GM12878 (cell line): ENCODE data around the gene TECTA. TPM values are rescaled to one million over a fixed set of nuclear protein-coding genes. Genes with fewer than 3 reads are reported as not detected.

Source experiments
- ATAC-seq: fragments of 200-7000 bp; cut with Tn5 transposase; 3 replicates; pipeline ENCODE4 v1.9.1; 2020; ENCODE audit warnings: mild to moderate bottlenecking, moderate library complexity
- Bru-seq: library from RNA; stranded (reverse); fragments of 400-500 nt; gene quantifications from one replicate; lab custom pipeline; 2021; lab: Mats Ljungman, UMichigan
- BruChase-seq, 2 experiments: library from RNA; stranded (reverse); fragments of 400-500 nt; gene quantifications; one replicate each; lab custom pipeline; 2021; lab: Mats Ljungman, UMichigan
- BruUV-seq: library from RNA; stranded (reverse); fragments of 400-500 nt; replicated peaks from 2 replicates; lab custom pipeline; 2021; lab: Mats Ljungman, UMichigan
- CTCF ChIA-PET: fragments of 300-600 bp; sonication (Branson Sonifier 250); formaldehyde crosslinking; extraction: SDS; loops from one replicate; lab custom pipeline; 2021; ENCODE audit warnings: inconsistent platforms; lab: Yijun Ruan, JAX
- POLR2A ChIA-PET: fragments of 350-600 bp; formaldehyde crosslinking; extraction: SDS; loops from one replicate; lab custom pipeline; 2021; ENCODE audit warnings: inconsistent platforms; lab: Charles Lee
- RAD21 ChIA-PET: fragments of 300-600 bp; sonication (Branson Sonifier 250); formaldehyde crosslinking; loops from one replicate; lab custom pipeline; 2023; ENCODE audit warnings: antibody characterized with exemption; ENCODE audit not compliant: unreplicated experiment; lab: Charles Lee
- SMC1A ChIA-PET: fragments of 300-600 bp; sonication (Branson Sonifier 250); formaldehyde crosslinking; loops from one replicate; lab custom pipeline; 2023; ENCODE audit not compliant: unreplicated experiment, uncharacterized antibody; lab: Charles Lee
- DNase-seq: peaks from one replicate; pipeline ENCODE4 v3.0.0-alpha.2; 2011; ENCODE audit warnings: low read depth, low spot score
- FAIRE-seq: peaks from 3 replicates; lab custom pipeline; 2011; peaks lifted over from hg19 to GRCh38; lab: Jason Lieb, UNC
- H2AFZ ChIP-seq: 2 replicates; pipeline ENCODE4 v1.6.0; 2011; ENCODE audit warnings: low read depth, low read length, control low read depth; ENCODE audit not compliant: control insufficient read depth
- H3K27ac ChIP-seq: 2 replicates; pipeline ENCODE4 v1.5.1; 2011; ENCODE audit warnings: control low read depth; ENCODE audit not compliant: control insufficient read depth, insufficient read depth
- H3K27me3 ChIP-seq, 2 experiments: replicated peaks in 1 of 2; 2 replicates each; pipeline versions ENCODE4 v1.6.0 to v1.6.1; 2011; ENCODE audit warnings: low read length in 1 of 2; ENCODE audit not compliant: control insufficient read depth in 2 of 2, insufficient read depth in 2 of 2
- H3K36me3 ChIP-seq, 2 experiments: 2 replicates each; pipeline ENCODE4 v1.5.1; 2011; ENCODE audit warnings: low read length in 1 of 2; ENCODE audit not compliant: control insufficient read depth in 2 of 2, insufficient read depth in 2 of 2
- H3K4me1 ChIP-seq: 2 replicates; pipeline ENCODE4 v1.6.1; 2011; ENCODE audit warnings: mild to moderate bottlenecking, low read length, moderate library complexity, mixed read lengths; ENCODE audit not compliant: control insufficient read depth, insufficient read depth
- H3K4me2 ChIP-seq: 2 replicates; pipeline ENCODE4 v1.6.0; 2011; ENCODE audit warnings: control low read depth; ENCODE audit not compliant: control insufficient read depth, insufficient read depth
- H3K4me3 ChIP-seq: fragments of 200-600 bp; sonication (generic); 2 replicates; pipeline ENCODE4 v1.5.1; 2016
- H3K79me2 ChIP-seq: 2 replicates; pipeline ENCODE4 v1.6.0; 2011; ENCODE audit warnings: low read length; ENCODE audit not compliant: control insufficient read depth, insufficient read depth
- H3K9ac ChIP-seq: 2 replicates; pipeline ENCODE4 v1.8.0; 2011; ENCODE audit warnings: low read length, control low read depth, mixed read lengths; ENCODE audit not compliant: control insufficient read depth, insufficient read depth
- H3K9me3 ChIP-seq: replicated peaks from 3 replicates; pipeline ENCODE4 v1.5.1; 2011; ENCODE audit warnings: mild to moderate bottlenecking, low read length; ENCODE audit not compliant: control insufficient read depth, insufficient read depth
- H4K20me1 ChIP-seq: 2 replicates; pipeline ENCODE4 v1.6.0; 2011; ENCODE audit not compliant: control insufficient read depth, insufficient read depth
- NR2C2 ChIP-seq: IDR thresholded peaks from 2 replicates; pipeline ENCODE4 v1.6.1; 2011; ENCODE audit warnings: borderline replicate concordance, low read depth; ENCODE audit not compliant: control insufficient read depth, insufficient read length
- WGBS: methylation state at CpG from one replicate; pipeline ENCODE4 v1.1.6; 2016; ENCODE audit warnings: low lambda C conversion rate; ENCODE audit not compliant: insufficient replicate concordance, insufficient coverage; ENCODE audit errors: missing lambda C conversion rate; 5-methylcytosine and 5-hydroxymethylcytosine counted together
- in situ Hi-C: fragments of 300-500 bp; cut with MboI; formaldehyde crosslinking; loops from 9 replicates; pipeline ENCODE4 v1.14.3; 2018; ENCODE audit warnings: mixed read lengths
- intact Hi-C: fragments of 100-400 bp; cut with micrococcal nuclease; formaldehyde crosslinking; loops from one replicate; pipeline ENCODE4 v1.14.2; 2022; ENCODE audit not compliant: unreplicated experiment
- long read RNA-seq, 2 experiments: library from polyadenylated mRNA; unstranded; transcript quantifications; one replicate each; pipeline ENCODE4 v2.0.0, GENCODE V29; 2019 to 2020
- polyA minus RNA-seq, 3 experiments: library from RNA; depleted of rRNA, polyadenylated mRNA; stranded (reverse); fragments of >200 nt; gene quantifications; 2 replicates each; pipeline ENCODE4 v1.2.3, GENCODE V29; 2011
- polyA plus RNA-seq, 11 experiments: library from polyadenylated mRNA; depleted of rRNA in 4 of 11; unstranded in 6 of 11; stranded (reverse) in 5 of 11; fragments of >200 nt; fragmentation: Nextera tagmentation in 4 of 11; fragmentation: Illumina TruSeq in 1 of 11; extraction: Ambion mirVana in 4 of 11; extraction: Trizol in 1 of 11; gene quantifications; 1 replicate in 1 of 11; 2 replicates in 10 of 11; pipeline versions ENCODE4 v1.2.1 to v1.2.3, GENCODE V29; 2011 to 2016; ENCODE audit warnings: inconsistent platforms in 2 of 11, missing spikeins in 2 of 11, low read depth in 1 of 11
- total RNA-seq, 4 experiments: library from RNA; depleted of rRNA in 3 of 4; stranded (reverse); fragments of >200 nt in 3 of 4; fragmentation: Illumina TruSeq in 1 of 4; extraction: Trizol in 1 of 4; gene quantifications; 2 replicates each; pipeline versions ENCODE4 v1.2.1 to v1.2.3, GENCODE V29; 2013 to 2021

The TECTA gene, protein sequence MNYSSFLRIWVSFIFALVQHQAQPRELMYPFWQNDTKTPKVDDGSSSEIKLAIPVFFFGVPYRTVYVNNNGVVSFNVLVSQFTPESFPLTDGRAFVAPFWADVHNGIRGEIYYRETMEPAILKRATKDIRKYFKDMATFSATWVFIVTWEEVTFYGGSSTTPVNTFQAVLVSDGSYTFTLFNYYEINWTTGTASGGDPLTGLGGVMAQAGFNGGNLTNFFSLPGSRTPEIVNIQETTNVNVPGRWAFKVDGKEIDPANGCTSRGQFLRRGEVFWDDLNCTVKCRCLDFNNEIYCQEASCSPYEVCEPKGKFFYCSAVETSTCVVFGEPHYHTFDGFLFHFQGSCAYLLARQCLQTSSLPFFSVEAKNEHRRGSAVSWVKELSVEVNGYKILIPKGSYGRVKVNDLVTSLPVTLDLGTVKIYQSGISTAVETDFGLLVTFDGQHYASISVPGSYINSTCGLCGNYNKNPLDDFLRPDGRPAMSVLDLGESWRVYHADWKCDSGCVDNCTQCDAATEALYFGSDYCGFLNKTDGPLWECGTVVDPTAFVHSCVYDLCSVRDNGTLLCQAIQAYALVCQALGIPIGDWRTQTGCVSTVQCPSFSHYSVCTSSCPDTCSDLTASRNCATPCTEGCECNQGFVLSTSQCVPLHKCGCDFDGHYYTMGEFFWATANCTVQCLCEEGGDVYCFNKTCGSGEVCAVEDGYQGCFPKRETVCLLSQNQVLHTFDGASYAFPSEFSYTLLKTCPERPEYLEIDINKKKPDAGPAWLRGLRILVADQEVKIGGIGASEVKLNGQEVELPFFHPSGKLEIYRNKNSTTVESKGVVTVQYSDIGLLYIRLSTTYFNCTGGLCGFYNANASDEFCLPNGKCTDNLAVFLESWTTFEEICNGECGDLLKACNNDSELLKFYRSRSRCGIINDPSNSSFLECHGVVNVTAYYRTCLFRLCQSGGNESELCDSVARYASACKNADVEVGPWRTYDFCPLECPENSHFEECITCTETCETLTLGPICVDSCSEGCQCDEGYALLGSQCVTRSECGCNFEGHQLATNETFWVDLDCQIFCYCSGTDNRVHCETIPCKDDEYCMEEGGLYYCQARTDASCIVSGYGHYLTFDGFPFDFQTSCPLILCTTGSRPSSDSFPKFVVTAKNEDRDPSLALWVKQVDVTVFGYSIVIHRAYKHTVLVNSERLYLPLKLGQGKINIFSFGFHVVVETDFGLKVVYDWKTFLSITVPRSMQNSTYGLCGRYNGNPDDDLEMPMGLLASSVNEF (N-terminal part only)
- total RNA-seq (2013; cell fraction: nucleolus; rRNA removed), result 0.88 and 0.98 TPM in 2 replicates
- total RNA-seq (2014; rRNA removed), result 0.05 and 0.06 TPM in 2 replicates
- total RNA-seq (2014; rRNA removed; fragmentation: Illumina TruSeq; extraction: Trizol), result 0.04 and 0.05 TPM in 2 replicates
- total RNA-seq (2021), result 0.05 and 0.11 TPM in 2 replicates
- polyA plus RNA-seq (2011; ENCODE audit: low read depth), result 0.08 TPM
- polyA plus RNA-seq (2011; rRNA removed), result 0.14 and 0.20 TPM in 2 replicates
- polyA plus RNA-seq (2011; cell fraction: cytosol; rRNA removed), result 0.23 and 0.30 TPM in 2 replicates
- 0.67 and 1.0 TPM in 2 replicates for polyA plus RNA-seq (2011; cell fraction: nucleus; rRNA removed)
- polyA plus RNA-seq (2012), result 0.07 and 0.10 TPM in 2 replicates
- polyA plus RNA-seq (2014; fragmentation: Illumina TruSeq; extraction: Trizol), result 0.12 and 0.16 TPM in 2 replicates
- under 1 TPM in 1 of 2 experiments, not detected in 1; under 0.01 TPM for polyA plus RNA-seq (2014; fragmentation: Nextera tagmentation; extraction: Ambion mirVana)
- polyA plus RNA-seq (2014; rRNA removed), result 0.13 and 0.58 TPM in 2 replicates
- polyA plus RNA-seq (2016; fragmentation: Nextera tagmentation; extraction: Ambion mirVana), result under 1 TPM; 0.03 to 0.04 TPM
- polyA minus RNA-seq (2011; rRNA and poly(A)+ RNA removed), result 0.29 and 0.41 TPM in 2 replicates
- not detected in 2 replicates for polyA minus RNA-seq (2011; cell fraction: cytosol; rRNA and poly(A)+ RNA removed)
- 0.48 and 0.57 TPM in 2 replicates for polyA minus RNA-seq (2011; cell fraction: nucleus; rRNA and poly(A)+ RNA removed)
- percentile 22 among the genes with signal in this experiment for Bru-seq, nascent RNA
- BruChase-seq, experiment 1, labeled RNA remaining after a 6-hour chase, result percentile 20 among the genes with signal in this experiment
- BruChase-seq, experiment 2, labeled RNA remaining after a 2-hour chase, result percentile 21 among the genes with signal in this experiment
- long read RNA-seq, experiment 1, result 0 reads
- long read RNA-seq, experiment 2, result 0 reads

DNA sequence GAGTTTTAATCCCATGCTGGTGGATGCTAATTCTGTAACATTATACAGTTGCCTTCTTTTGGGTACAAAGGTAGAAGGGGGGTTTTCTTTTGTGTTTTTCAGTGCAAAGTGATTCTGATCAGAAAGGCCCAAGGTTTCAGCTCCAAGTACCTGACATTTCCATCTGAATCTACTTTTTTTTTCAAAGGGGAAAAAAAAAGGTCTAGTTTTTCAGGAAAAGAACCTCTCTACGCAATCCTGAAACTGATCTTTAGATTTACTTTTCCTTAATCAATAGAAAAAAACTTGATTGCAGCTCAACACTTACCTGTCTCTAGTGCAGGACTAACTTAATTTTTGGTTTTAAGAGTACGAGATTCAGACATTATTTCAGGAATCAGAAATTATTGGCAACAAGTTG, at the start of gene TECTA:
TECTA (plus strand) TSS at position 301 of the 400 bp plus-strand sequence. CDS start 1,423 bp downstream, outside the sequence.
- no peak within 1 kb of the TSS for H2AFZ ChIP-seq
- WGBS, result 0% methylated on average over 2 of the region's 2 CpGs
- DNase-seq (no peak), FAIRE-seq (no peak), ATAC-seq (no peak)
- intact Hi-C loops, result no loop called here
- ChIA-PET SMC1A (interaction anchor here (0.6 to 1.2 kb wide), 3 partner anchors 33 to 487 kb away, joined by 3 to 4 read pairs (median 3); no protein-coding TSS in a partner anchor), RAD21 (no interaction called here), POLR2A (interaction anchor here (0.5 kb wide), 1 partner anchor 264 kb away, joined by 3 read pairs; no protein-coding TSS in a partner anchor), CTCF (interaction anchor here (0.7 kb wide), 1 partner anchor 132 kb away, joined by 3 read pairs; no protein-coding TSS in a partner anchor)
- no peaks in the 10 kb centered on the region for H3K36me3 ChIP-seq
- H4K20me1 ChIP-seq, result no peaks in the 10 kb centered on the region; the same call in 1 of the 2 replicates
- no peaks in the 10 kb centered on the region for H3K4me1 ChIP-seq
- no peaks in the 10 kb centered on the region for H3K79me2 ChIP-seq
- no peak within 1 kb of the TSS for H3K4me2 ChIP-seq
- H3K27ac ChIP-seq, result no peak within 1 kb of the TSS
- no peak within 1 kb of the TSS for H3K4me3 ChIP-seq
- BruUV-seq, result no TSS peak
- no peak for TF ChIP-seq NR2C2
- H3K9ac ChIP-seq, result no peak within 1 kb of the TSS
- peaks cover 0 to 2% of the 10 kb centered on the region in 2 experiments; a peak in 1 of 4 replicates for H3K27me3 ChIP-seq
- in situ Hi-C loops, result no loop called here
- no peaks in the 10 kb centered on the region for H3K9me3 ChIP-seq
